Immature natural killer cell (primary cell): ENCODE results near the gene IGFL3. TPM values are rescaled to one million over a fixed set of nuclear protein-coding genes. Genes with fewer than 3 reads are reported as not detected.
"Not testable (repeated sequence)": the region's sequence is repeated elsewhere in the genome, so short reads cannot be mapped to it uniquely, and the experiment has no call there.

Experiments used
- DNase-seq, 3 donors: peaks; one replicate each; pipeline ENCODE4 v3.0.0; 2022; ENCODE audit warnings: mixed read lengths in 1 of 3
- H3K27ac Mint-ChIP-seq, 6 donors: one replicate each; pipeline ENCODE4 v1.8.0; 2020; ENCODE audit warnings: mixed read lengths in 6 of 6, mild to moderate bottlenecking in 5 of 6, inconsistent platforms in 4 of 6, moderate library complexity in 3 of 6
- H3K27me3 Mint-ChIP-seq, 3 donors: one replicate each; pipeline ENCODE4 v1.8.0; 2020 to 2021; ENCODE audit warnings: low read depth in 3 of 3, mild to moderate bottlenecking in 3 of 3, mixed read lengths in 3 of 3, moderate library complexity in 3 of 3, inconsistent platforms in 1 of 3
- H3K36me3 Mint-ChIP-seq, 3 donors: one replicate each; pipeline ENCODE4 v1.8.0; 2020; ENCODE audit warnings: mixed read lengths in 3 of 3, inconsistent platforms in 2 of 3, mild to moderate bottlenecking in 2 of 3
- H3K4me1 Mint-ChIP-seq, 2 donors: one replicate each; pipeline ENCODE4 v1.8.0; 2020; ENCODE audit warnings: inconsistent platforms in 2 of 2, mild to moderate bottlenecking in 2 of 2, mixed read lengths in 2 of 2, moderate library complexity in 1 of 2
- H3K4me3 Mint-ChIP-seq, 5 donors: one replicate each; pipeline ENCODE4 v1.8.0; 2020; ENCODE audit warnings: mild to moderate bottlenecking in 5 of 5, mixed read lengths in 5 of 5, inconsistent platforms in 3 of 5, moderate library complexity in 3 of 5
- H3K9me3 Mint-ChIP-seq, 6 donors: one replicate each; pipeline ENCODE4 v1.8.0; 2020; ENCODE audit warnings: mild to moderate bottlenecking in 6 of 6, mixed read lengths in 6 of 6, inconsistent platforms in 4 of 6, moderate library complexity in 3 of 6
- polyA plus RNA-seq, 3 donors: library from polyadenylated mRNA; unstranded; fragments of 300-500 nt; fragmentation: Illumina TruSeq; gene quantifications; one replicate each; pipeline ENCODE4 v1.2.3, GENCODE V29; 2021

Gene IGFL3
- polyA plus RNA-seq = not detected

GRCh38 chr19:46124638-46125115, at the start of gene IGFL3:
IGFL3 (minus strand) TSS chr19:46124688; CDS start chr19:46124649, 39 bp downstream.
- Mint-ChIP-seq H3K36me3 (no peaks in the 10 kb centered on the region), H3K4me3 (no peak within 1 kb of the TSS), H3K9me3 (no peaks in the 10 kb centered on the region), H3K4me1 (no peaks in the 10 kb centered on the region), H3K27ac (no peak within 1 kb of the TSS), H3K27me3 (peaks cover 9 to 12% (median 10%) of the 10 kb centered on the region in 3 donors)
- no peak for DNase-seq

- Mint-ChIP-seq H3K27ac (no peak overlapping the region), H3K9me3 (peaks cover 0 to 20% (median 7%) of the 10 kb centered on the region in 6 donors), H3K4me3 (no peak overlapping the region), H3K27me3 (peaks cover 4 to 21% (median 7%) of the 10 kb centered on the region in 3 donors), H3K4me1 (no peaks in the 10 kb centered on the region), H3K36me3 (no peaks in the 10 kb centered on the region)
- no peak for DNase-seq
These were observed 49.5 kb upstream of the IGFL3 start for GRCh38 chr19:46173886-46174480.

DNA sequence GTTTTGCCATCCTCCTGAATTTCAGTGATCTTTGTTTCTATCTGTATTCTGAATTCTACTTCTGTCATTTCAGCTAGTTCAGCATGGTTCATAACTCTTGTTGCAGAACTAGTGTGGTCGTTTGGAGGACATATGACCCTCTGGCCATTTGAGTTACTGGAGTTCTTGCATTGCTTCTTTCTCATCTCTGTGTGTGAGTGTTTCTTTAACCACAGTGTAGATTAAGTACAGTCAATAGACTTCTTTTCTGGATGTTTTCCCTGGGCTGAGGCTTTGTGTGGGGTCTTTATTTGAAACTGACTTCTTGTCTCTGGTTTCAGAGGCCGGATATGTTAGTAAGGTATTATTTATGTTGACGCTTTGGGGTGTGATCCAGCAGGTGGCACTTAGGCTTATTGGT, 38.2 kb upstream of the IGFL3 start:
- peaks cover 2 to 21% (median 13%) of the 10 kb centered on the region in 6 donors for H3K9me3 Mint-ChIP-seq

DNA sequence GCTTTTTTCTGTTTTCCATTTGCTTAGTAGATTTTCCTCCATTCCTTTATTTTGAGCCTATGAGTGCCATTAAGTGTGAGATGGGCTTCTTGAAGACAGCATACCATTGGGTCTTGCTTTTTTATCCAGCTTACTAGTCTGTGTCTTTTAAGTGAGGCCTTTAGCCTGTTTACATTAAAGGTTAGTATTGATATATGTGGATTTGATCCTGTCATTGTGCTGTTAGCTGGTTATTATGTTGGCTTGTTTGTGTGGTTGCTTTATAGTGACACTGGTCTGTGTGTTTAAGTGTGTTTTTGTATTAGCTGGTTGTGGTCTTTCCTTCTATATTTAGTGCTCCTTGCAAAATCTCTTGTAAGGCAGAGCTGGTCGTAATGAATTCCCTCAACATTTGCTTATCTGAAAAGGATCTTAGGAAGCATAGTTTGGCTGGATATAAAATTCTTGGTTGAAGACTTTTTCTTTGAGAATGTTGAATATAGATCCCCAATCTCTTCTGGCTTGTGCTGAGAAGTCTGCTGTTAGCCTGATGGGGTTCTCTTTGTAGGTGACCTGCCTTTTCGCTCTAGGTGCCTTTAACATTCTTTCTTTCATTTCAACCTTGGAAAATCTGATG, 37.3 kb upstream of the IGFL3 start:
- H3K4me1 Mint-ChIP-seq, H3K36me3 Mint-ChIP-seq, H3K27ac Mint-ChIP-seq, DNase-seq, H3K4me3 Mint-ChIP-seq: not testable (repeated sequence)
- Mint-ChIP-seq H3K27me3 (peaks cover 5 to 13% (median 5%) of the 10 kb centered on the region in 3 donors), H3K9me3 (peaks cover 2 to 21% (median 13%) of the 10 kb centered on the region in 6 donors)

More for the DNA sequence above, 38.2 kb upstream of the IGFL3 start:
- no peak overlapping the region for H3K27ac Mint-ChIP-seq
- H3K36me3 Mint-ChIP-seq = no peaks in the 10 kb centered on the region
- peaks cover 5 to 19% (median 5%) of the 10 kb centered on the region in 3 donors for H3K27me3 Mint-ChIP-seq
- H3K4me3 Mint-ChIP-seq = no peak overlapping the region
- H3K4me1 Mint-ChIP-seq = no peaks in the 10 kb centered on the region
- no peak for DNase-seq

- H3K4me3 Mint-ChIP-seq = no peak overlapping the region
- H3K9me3 Mint-ChIP-seq = peaks cover 2 to 21% (median 13%) of the 10 kb centered on the region in 6 donors
- H3K4me1 Mint-ChIP-seq = no peaks in the 10 kb centered on the region
- no peak for DNase-seq
- H3K36me3 Mint-ChIP-seq = no peaks in the 10 kb centered on the region
- peaks cover 5 to 9% (median 5%) of the 10 kb centered on the region in 3 donors for H3K27me3 Mint-ChIP-seq
- H3K27ac Mint-ChIP-seq = no peak overlapping the region
These were observed 35.8 kb upstream of the IGFL3 start for GRCh38 chr19:46160233-46160775.

DNA sequence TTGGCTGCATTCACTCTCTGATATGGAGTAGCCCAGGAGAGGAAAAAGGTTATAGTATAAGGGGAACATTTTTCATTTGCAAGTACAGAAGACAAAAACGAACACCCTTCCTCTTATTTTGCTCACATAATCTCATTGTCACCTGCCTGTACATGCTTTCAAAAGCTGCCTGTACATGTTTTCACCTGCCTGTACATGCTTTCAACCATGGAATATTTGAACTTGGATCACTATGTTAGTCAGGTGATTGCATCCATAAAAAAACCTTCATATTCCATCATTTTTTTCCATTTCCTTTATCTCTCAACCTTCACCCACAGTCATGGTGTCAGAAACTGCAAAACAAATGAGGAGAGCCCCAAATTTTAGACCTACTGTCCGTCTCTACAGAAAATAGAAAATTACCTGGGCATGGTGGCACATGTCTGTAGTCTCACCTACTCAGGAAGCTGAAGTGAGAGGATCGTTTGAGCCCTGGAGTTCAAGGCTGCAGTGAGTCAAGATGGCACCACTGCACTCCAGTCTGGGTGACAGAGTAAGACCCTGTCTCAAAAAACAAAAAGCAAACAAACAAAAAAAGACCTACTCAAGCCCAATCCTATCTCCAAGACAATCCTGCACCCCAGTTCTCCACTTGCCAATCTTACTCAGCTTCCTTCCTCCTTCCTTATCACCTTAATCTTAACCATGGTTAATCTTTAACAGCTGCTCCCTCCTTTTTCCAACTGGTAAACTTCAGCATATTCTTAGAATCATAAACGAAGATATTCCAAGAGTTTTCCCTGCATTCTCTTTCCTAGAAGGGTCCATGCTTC, 35.1 kb upstream of the IGFL3 start:
- peaks cover 2 to 21% (median 13%) of the 10 kb centered on the region in 6 donors for H3K9me3 Mint-ChIP-seq
- H3K4me1 Mint-ChIP-seq = no peaks in the 10 kb centered on the region
- H3K27me3 Mint-ChIP-seq = peaks cover 5 to 9% (median 8%) of the 10 kb centered on the region in 3 donors
- H3K4me3 Mint-ChIP-seq = no peak overlapping the region
- DNase-seq = no peak
- no peak overlapping the region for H3K27ac Mint-ChIP-seq
- H3K36me3 Mint-ChIP-seq = no peaks in the 10 kb centered on the region

GRCh38 chr19:46155237-46155636, 30.7 kb upstream of the IGFL3 start:
- no peak for DNase-seq
- Mint-ChIP-seq H3K4me3 (no peak overlapping the region), H3K4me1 (no peaks in the 10 kb centered on the region), H3K36me3 (no peaks in the 10 kb centered on the region), H3K27me3 (peaks cover 0 to 16% (median 8%) of the 10 kb centered on the region in 3 donors), H3K9me3 (peaks cover 0 to 5% (median 0%) of the 10 kb centered on the region in 6 donors), H3K27ac (no peak overlapping the region)

- no peak for DNase-seq
- no peak overlapping the region for H3K4me3 Mint-ChIP-seq
- H3K9me3 Mint-ChIP-seq = no peaks in the 10 kb centered on the region
- H3K27me3 Mint-ChIP-seq = peaks cover 3 to 15% (median 14%) of the 10 kb centered on the region in 3 donors
- no peaks in the 10 kb centered on the region for H3K36me3 Mint-ChIP-seq
- no peak overlapping the region for H3K27ac Mint-ChIP-seq
- no peaks in the 10 kb centered on the region for H3K4me1 Mint-ChIP-seq
These were observed 26.1 kb upstream of the IGFL3 start for GRCh38 chr19:46150606-46151005.

- no peak for DNase-seq
- Mint-ChIP-seq H3K4me3 (no peak within 1 kb of the TSS), H3K36me3 (no peaks in the 10 kb centered on the region), H3K4me1 (no peaks in the 10 kb centered on the region), H3K27ac (no peak within 1 kb of the TSS), H3K9me3 (no peaks in the 10 kb centered on the region), H3K27me3 (peaks cover 6 to 14% (median 7%) of the 10 kb centered on the region in 3 donors)
These were observed 23.4 kb upstream of the IGFL3 start, which contains the start of gene IGFL2 for GRCh38 chr19:46147791-46148288. IGFL2 (plus strand) TSS chr19:46148238; CDS start chr19:46148279, 41 bp downstream.

GRCh38 chr19:46147166-46147740, 22.8 kb upstream of the IGFL3 start:
- no peak overlapping the region for H3K27ac Mint-ChIP-seq
- no peaks in the 10 kb centered on the region for H3K9me3 Mint-ChIP-seq
- no peak overlapping the region for H3K4me3 Mint-ChIP-seq
- no peaks in the 10 kb centered on the region for H3K36me3 Mint-ChIP-seq
- peaks cover 5 to 14% (median 6%) of the 10 kb centered on the region in 3 donors for H3K27me3 Mint-ChIP-seq
- no peak for DNase-seq
- H3K4me1 Mint-ChIP-seq = no peaks in the 10 kb centered on the region

DNA sequence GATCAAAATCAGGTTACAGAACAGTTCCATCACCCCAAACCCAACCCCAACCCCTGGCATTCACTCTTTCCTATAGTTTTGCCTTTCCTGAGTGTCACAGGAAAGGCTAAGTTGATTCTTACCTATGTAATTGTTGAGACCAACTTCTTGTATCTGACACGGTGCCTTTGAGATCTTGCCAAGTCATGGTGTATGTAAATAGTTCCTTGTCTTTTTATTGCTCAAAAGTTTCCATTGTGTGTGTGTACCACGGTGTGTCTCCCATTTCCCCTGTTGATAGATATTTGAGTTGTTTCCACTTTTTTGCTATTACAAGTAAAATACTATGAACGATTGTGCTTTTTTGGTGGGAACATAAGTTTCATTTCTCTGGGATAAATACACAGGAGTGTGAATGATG, 20.3 kb upstream of the IGFL3 start:
- Mint-ChIP-seq H3K9me3 (no peaks in the 10 kb centered on the region), H3K36me3 (no peaks in the 10 kb centered on the region), H3K4me1 (no peaks in the 10 kb centered on the region), H3K27me3 (peaks cover 5 to 7% (median 6%) of the 10 kb centered on the region in 3 donors), H3K4me3 (no peak overlapping the region), H3K27ac (no peak overlapping the region)
- DNase-seq = no peak

- Mint-ChIP-seq H3K4me1 (no peaks in the 10 kb centered on the region), H3K27me3 (peaks cover 4 to 7% (median 4%) of the 10 kb centered on the region in 3 donors), H3K27ac (no peak overlapping the region), H3K9me3 (no peaks in the 10 kb centered on the region), H3K36me3 (no peaks in the 10 kb centered on the region), H3K4me3 (no peak overlapping the region)
- no peak for DNase-seq
These were observed 17.8 kb upstream of the IGFL3 start for GRCh38 chr19:46142294-46142693.

GRCh38 chr19:46141421-46141820, 16.9 kb upstream of the IGFL3 start:
- Mint-ChIP-seq H3K4me3 (no peak overlapping the region), H3K27me3 (peaks cover 4 to 7% (median 4%) of the 10 kb centered on the region in 3 donors), H3K36me3 (no peaks in the 10 kb centered on the region), H3K4me1 (no peaks in the 10 kb centered on the region), H3K27ac (no peak overlapping the region), H3K9me3 (no peaks in the 10 kb centered on the region)
- no peak for DNase-seq
